Muscle layer of colon (tissue), 2 donors: ENCODE data around the gene LHB.
"Not testable (repeated sequence)": the region's sequence is repeated elsewhere in the genome, so short reads cannot be mapped to it uniquely, and the experiment has no call there.

Experiments used
- H3K27ac ChIP-seq: one replicate; pipeline ENCODE4 v1.7.0; 2013; ENCODE audit warnings: low read depth, mild to moderate bottlenecking, low read length, moderate library complexity
- H3K27me3 ChIP-seq, 2 donors: one replicate each; pipeline ENCODE4 v1.7.0; 2013; ENCODE audit warnings: low read length in 2 of 2, mild to moderate bottlenecking in 2 of 2; ENCODE audit not compliant: insufficient read depth in 2 of 2, control insufficient read depth in 1 of 2
- H3K36me3 ChIP-seq: one replicate; pipeline ENCODE4 v1.7.0; 2013; ENCODE audit warnings: mild to moderate bottlenecking, low read length; ENCODE audit not compliant: insufficient read depth
- H3K4me1 ChIP-seq: one replicate; pipeline ENCODE4 v1.7.0; 2013; ENCODE audit warnings: mild to moderate bottlenecking, low read length; ENCODE audit not compliant: insufficient read depth
- H3K4me3 ChIP-seq, 2 donors: one replicate each; pipeline ENCODE4 v1.7.0; 2013; ENCODE audit warnings: low read length in 2 of 2, low read depth in 1 of 2, mild to moderate bottlenecking in 1 of 2, moderate library complexity in 1 of 2
- H3K9ac ChIP-seq: one replicate; pipeline ENCODE4 v1.7.0; 2013; ENCODE audit warnings: low read length
- H3K9me3 ChIP-seq: one replicate; pipeline ENCODE4 v1.7.0; 2013; ENCODE audit warnings: mild to moderate bottlenecking, low read length
- donor health status: abdominal sarcoma.
- donor health status: Adenocarcinoma of cecum.

LHB gene

DNA sequence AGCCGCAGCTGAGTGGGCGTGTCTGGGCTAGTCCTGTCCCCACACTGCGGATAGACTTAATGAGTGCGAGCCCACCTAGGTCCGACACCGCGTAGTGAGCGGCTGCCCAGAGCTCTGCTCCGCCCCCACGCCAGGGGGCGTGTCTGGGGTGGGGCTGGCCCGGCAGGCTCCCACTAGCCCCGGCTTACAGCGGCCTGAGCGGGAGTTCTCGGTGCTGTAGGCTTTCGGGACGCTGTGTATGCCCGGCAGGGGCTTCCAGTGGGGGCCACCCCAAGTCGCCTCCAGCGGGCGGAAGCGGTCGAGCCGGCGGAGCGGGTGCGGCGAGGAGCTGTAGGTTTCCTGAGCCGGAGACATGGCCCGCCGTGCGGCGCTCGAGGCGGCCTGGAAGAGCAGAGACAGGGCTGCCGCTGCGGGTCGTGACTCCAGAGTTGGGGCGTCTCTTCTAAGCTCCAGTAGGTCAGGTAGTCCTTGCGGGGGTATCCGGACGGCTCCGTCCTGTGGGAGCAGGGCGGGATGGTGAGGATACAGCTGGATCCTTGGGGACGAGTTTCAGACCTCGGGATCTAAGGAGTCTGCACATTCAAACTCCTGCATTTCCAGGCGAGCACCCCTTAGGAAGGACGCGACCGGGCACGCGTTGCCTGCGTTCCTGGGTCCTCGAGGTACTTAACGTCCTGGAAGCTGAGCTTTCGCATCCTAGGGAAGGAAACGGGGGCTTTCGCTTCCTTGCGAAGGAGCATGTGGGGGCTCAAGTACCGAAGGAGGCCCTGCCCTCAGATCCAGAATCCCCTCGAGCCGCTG lies 39.4 kb upstream of the LHB start:
- no peak overlapping the region for H3K9ac ChIP-seq
- no peaks in the 10 kb centered on the region for H3K9me3 ChIP-seq
- H3K27me3 ChIP-seq = peaks cover 0 to 29% of the 10 kb centered on the region in 2 donors
- peaks cover 8% of the 10 kb centered on the region for H3K4me1 ChIP-seq
- peak overlapping the region; percentile 66 to 71 for H3K4me3 ChIP-seq
- H3K36me3 ChIP-seq = no peaks in the 10 kb centered on the region
- no peak overlapping the region for H3K27ac ChIP-seq

DNA sequence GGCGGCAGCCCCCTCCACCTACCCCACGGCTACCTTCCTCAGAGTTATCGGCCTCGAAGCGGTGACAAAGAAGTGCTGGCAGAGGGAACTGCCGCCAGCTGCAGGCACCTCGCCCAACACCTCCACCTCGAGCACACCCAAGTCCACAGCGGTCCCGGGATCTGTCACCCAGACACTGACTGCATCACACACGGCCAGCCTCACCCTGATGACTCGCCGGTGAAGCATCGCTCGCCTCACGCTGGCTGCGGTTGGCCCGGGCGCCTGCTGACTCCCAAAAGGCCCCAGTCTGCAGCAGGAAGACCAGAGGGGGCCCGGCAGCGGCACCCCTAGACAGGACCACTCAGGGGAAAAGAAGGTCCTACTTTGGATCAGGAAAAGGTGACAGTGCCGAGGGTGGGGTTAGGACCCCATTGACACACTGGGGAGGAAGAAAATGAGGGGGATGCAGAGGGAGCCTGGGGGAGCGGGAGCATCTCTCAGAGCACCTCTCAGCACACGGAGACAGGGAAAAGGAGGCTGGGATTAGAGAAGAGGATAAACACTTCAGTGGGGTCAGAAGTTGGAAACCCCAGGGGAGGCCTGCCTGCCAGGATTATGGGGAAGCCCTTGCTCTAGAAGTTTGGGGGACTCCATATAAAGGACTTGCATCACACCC lies 33.6 kb upstream of the LHB start:
- H3K9me3 ChIP-seq, H3K4me3 ChIP-seq, H3K27me3 ChIP-seq, H3K27ac ChIP-seq, H3K36me3 ChIP-seq, H3K4me1 ChIP-seq, H3K9ac ChIP-seq: not testable (repeated sequence)

DNA sequence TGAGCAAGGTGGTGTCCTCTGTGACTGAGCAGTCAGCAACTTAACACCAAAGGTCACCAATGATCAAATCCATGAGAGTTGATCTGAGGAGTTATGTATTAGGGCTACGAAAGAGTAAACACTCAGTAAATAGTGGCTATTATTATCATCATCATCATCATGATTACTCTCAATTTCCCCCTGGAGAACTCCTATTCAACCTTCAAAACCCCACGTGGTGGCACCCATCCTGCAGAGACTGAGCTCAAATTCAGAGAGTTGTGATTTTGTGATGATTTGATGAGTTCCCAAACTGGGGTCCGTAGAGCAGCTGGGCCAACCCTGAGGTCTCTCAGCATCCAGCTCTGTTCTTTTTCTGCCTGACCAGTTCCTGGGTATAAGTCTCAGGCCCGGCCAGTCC lies 32.9 kb upstream of the LHB start:
- not testable (repeated sequence) for H3K27ac ChIP-seq, H3K4me3 ChIP-seq, H3K27me3 ChIP-seq, H3K9me3 ChIP-seq, H3K4me1 ChIP-seq, H3K9ac ChIP-seq, H3K36me3 ChIP-seq

DNA sequence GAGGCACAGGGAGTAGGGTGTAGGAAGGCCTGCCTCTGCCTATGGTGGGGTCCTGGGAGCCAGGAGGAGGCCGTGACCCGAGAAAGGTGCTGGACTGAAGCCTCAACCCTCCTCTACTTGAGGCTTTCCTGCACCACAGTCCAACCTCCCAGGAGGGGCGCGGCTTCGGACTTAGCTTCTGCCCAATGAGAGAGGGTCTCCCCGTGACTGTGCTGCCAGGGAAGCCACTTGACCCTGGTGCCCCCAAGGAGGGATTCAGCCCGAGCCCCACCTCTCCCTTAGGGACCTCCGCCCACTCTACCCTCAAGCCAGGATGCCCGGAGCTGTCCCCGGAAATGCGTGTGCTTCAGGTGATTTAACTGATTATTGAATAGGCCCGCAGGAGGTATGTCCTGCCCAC lies 32.1 kb upstream of the LHB start, which contains the start of gene CGB8:
Gene CGB8 (minus strand): TSS at position 101 of the 400 bp plus-strand sequence. CDS start 372 bp downstream, outside the sequence.
- H3K9me3 ChIP-seq, H3K36me3 ChIP-seq, H3K27me3 ChIP-seq, H3K4me1 ChIP-seq, H3K9ac ChIP-seq, H3K4me3 ChIP-seq, H3K27ac ChIP-seq: not testable (repeated sequence)

DNA sequence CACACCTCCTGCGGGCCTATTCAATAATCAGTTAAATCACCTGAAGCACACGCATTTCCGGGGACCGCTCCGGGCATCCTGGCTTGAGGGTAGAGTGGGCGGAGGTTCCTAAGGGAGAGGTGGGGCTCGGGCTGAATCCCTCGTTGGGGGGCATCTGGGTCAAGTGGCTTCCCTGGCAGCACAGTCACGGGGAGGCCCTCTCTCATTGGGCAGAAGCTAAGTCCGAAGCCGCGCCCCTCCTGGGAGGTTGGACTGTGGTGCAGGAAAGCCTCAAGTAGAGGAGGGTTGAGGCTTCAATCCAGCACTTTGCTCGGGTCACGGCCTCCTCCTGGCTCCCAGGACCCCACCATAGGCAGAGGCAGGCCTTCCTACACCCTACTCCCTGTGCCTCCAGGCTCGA lies 26.7 kb upstream of the LHB start, which contains the start of gene CGB5:
Gene CGB5 (plus strand): TSS at position 301 of the 400 bp plus-strand sequence. CDS start 362 bp downstream, outside the sequence.
- not testable (repeated sequence) for H3K4me1 ChIP-seq, H3K4me3 ChIP-seq

DNA sequence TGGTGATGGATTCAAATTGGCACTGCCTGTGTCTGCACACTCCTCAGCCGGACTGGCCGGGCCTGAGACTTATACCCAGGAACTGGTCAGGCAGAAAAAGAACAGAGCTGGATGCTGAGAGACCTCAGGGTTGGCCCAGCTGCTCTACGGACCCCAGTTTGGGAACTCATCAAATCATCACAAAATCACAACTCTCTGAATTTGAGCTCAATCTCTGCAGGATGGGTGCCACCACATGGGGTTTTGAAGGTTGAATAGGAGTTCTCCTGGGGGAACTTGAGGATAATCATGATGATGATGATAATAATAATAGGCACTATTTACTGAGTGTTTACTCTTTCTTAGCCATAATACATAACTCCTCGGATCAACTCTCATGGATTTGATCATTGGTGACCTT lies 25.8 kb upstream of the LHB start:
- H3K4me3 ChIP-seq, H3K4me1 ChIP-seq, H3K36me3 ChIP-seq, H3K9me3 ChIP-seq, H3K9ac ChIP-seq, H3K27me3 ChIP-seq, H3K27ac ChIP-seq: not testable (repeated sequence)

More for the DNA sequence above, 26.7 kb upstream of the LHB start, which contains the start of gene CGB5:
- not testable (repeated sequence) for H3K27ac ChIP-seq, H3K36me3 ChIP-seq, H3K27me3 ChIP-seq, H3K9ac ChIP-seq, H3K9me3 ChIP-seq

DNA sequence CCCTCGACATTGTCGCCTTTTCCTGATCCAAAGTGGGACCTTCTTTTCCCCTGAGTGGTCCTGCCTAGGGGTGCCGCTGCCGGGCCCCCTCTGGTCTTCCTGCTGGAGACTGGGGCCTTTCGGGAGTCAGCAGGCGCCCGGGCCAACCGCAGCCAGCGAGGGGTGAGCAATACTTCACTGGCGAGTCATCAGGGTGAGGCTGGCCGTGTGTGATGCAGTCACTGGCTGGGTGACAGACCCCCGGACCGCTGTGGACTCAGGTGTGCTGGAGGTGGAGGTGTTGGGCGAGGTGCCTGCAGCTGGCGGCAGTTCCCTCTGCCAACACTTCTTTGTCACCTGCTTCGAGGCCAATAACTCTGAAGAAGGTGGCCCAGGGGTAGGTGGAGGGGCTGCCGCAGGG lies 25.3 kb upstream of the LHB start:
- Histone ChIP-seq H3K9me3 (no peaks in the 10 kb centered on the region), H3K4me3 (no peak overlapping the region), H3K9ac (no peak overlapping the region), H3K27ac (no peak overlapping the region), H3K27me3 (no peaks in the 10 kb centered on the region), H3K4me1 (no peaks in the 10 kb centered on the region), H3K36me3 (no peaks in the 10 kb centered on the region)

DNA sequence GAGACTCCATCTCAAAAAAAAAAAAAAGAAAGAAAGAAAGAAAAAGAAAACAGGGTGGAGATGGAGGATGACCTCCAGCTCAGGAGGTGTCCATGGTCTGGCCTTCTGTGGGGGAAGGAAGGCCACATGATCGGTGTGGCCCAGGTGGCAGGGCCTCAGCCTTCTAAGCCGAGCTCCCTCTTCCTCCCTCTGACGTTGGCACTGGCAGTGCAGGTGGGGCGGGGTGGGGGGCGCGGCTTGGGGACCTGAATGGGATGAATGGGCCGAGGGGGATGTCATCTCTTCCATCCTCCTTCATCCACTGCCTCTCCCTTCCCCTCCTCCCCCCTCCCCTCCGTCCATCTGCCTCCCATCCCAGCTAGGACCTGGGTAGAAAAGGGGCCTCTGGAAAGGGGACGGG lies 22.8 kb upstream of the LHB start:
- H3K4me1 ChIP-seq, H3K9ac ChIP-seq, H3K4me3 ChIP-seq, H3K36me3 ChIP-seq, H3K27ac ChIP-seq, H3K27me3 ChIP-seq, H3K9me3 ChIP-seq: not testable (repeated sequence)

DNA sequence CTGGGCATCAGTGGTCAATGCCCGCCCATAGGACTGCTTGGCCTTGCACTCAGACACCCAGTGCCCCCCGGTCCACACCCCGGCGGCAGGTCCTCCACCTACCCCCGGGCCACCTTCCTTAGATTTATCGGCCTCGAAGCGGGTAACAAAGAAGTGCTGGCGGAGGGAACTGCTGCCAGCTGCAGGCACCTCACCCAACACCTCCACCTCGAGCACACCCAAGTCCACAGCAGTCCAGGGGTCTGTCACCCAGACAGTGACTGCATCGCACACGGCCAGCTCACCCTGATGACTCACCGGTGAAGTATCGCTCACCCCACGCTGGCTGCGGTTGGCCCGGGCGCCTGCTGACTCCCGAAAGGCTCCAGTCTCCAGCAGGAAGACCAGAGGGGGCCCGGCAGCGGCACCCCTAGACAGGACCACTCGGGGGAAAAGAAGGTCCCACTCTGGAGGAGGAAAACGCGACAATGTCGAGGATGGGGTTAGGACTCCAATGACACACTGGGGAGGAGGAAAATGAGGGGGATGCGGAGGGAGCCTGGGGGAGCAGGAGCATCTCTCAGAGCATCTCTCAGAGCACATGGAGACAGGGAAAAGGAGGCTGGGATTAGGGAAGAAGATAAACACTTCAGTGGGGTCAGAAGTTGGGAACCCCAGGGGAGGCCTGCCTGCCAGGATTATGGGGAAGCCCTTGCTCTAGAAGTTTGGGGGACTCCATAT lies 21.8 kb upstream of the LHB start:
- not testable (repeated sequence) for H3K27ac ChIP-seq, H3K36me3 ChIP-seq, H3K9me3 ChIP-seq, H3K9ac ChIP-seq, H3K4me1 ChIP-seq, H3K27me3 ChIP-seq, H3K4me3 ChIP-seq

DNA sequence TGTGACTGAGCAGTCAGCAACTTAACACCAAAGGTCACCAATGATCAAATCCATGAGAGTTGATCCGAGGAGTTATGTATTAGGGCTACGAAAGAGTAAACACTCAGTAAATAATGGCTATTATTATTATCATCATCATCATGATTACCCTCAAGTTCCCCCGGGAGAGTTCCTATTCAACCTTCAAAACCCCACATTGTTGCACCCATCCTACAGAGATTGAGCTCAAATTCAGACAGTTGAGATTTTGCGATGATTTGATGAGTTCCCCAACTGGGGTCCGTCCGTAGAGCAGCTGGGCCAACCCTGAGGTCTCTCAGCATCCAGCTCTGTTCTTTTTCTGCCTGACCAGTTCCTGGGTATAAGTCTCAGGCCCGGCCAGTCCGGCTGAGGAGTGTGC lies 21.2 kb upstream of the LHB start:
- H3K9me3 ChIP-seq, H3K9ac ChIP-seq, H3K36me3 ChIP-seq, H3K4me1 ChIP-seq, H3K27ac ChIP-seq, H3K4me3 ChIP-seq, H3K27me3 ChIP-seq: not testable (repeated sequence)

DNA sequence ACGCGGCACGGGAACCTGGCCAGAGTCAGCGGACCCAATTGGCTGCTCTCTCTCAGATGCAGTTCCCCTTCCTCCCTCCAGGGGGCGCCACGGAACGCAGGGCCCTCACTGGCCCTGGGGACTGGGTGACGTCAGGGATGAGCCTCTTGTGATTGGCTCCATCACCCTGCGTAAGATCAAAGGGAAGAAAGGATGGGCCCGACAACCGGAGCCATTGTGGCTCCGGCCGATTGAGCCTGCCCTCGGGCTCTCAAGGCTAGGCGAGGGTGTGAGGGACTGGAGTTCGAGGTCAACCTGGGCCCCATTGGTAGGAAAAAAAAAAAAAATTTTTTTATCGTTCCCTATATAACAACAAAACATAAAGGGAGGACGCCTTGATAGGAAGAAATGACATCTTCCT lies 19.9 kb upstream of the LHB start, which contains the start of gene CGB1:
Gene CGB1 (minus strand): TSS at position 81 of the 400 bp plus-strand sequence. CDS start 184 bp downstream, outside the sequence.
- H3K27ac ChIP-seq, H3K27me3 ChIP-seq, H3K9ac ChIP-seq, H3K4me1 ChIP-seq, H3K4me3 ChIP-seq, H3K36me3 ChIP-seq, H3K9me3 ChIP-seq: not testable (repeated sequence)
